ENCODE measurements around the gene LRRC47. TPM values are rescaled to one million over a fixed set of nuclear protein-coding genes. Genes with fewer than 3 reads are reported as not detected.

The LRRC47 gene
- total RNA-seq, 4 donors from 2014 or later = 19.0 to 44.7 (median 37.4) TPM

GRCh38 chr1:3821447-3821846 is 25.1 kb upstream of the LRRC47 start:
- no peaks in the 10 kb centered on the region for H3K4me1 ChIP-seq
- no peaks in the 10 kb centered on the region for H3K36me3 ChIP-seq
- no peak for TF ChIP-seq CTCF (IDR thresholded peaks at IDR 0.05)
- TF ChIP-seq POLR2A (IDR thresholded peaks at IDR 0.05) = no peak
- no peak for DNase-seq
- H3K4me3 ChIP-seq = no peak overlapping the region
- H3K27me3 ChIP-seq = no peaks in the 10 kb centered on the region
- H3K27ac ChIP-seq = no peak overlapping the region
- no peaks in the 10 kb centered on the region for H3K9me3 ChIP-seq
- intact Hi-C loops (cut with DNase I; ENCODE audit: low total_unique reads) = no loop called here

- Histone ChIP-seq H3K27me3 (no peaks in the 10 kb centered on the region), H3K27ac (no peak overlapping the region), H3K4me1 (no peaks in the 10 kb centered on the region), H3K4me3 (no peak overlapping the region), H3K9me3 (no peaks in the 10 kb centered on the region), H3K36me3 (no peaks in the 10 kb centered on the region)
- no peak for DNase-seq
- intact Hi-C loops (cut with DNase I; ENCODE audit: low total_unique reads) = no loop called here
- TF ChIP-seq POLR2A (IDR thresholded peaks at IDR 0.05) = no peak
- no peak for TF ChIP-seq CTCF (IDR thresholded peaks at IDR 0.05)
These were observed 24.7 kb upstream of the LRRC47 start for GRCh38 chr1:3821004-3821403.

- no peak for DNase-seq
- H3K27ac ChIP-seq = no peak overlapping the region
- no peak overlapping the region for H3K4me3 ChIP-seq
- H3K27me3 ChIP-seq = no peaks in the 10 kb centered on the region
- intact Hi-C loops (cut with DNase I; ENCODE audit: low total_unique reads) = no loop called here
- no peaks in the 10 kb centered on the region for H3K4me1 ChIP-seq
- H3K9me3 ChIP-seq = no peaks in the 10 kb centered on the region
- no peaks in the 10 kb centered on the region for H3K36me3 ChIP-seq
- TF ChIP-seq POLR2A (IDR thresholded peaks at IDR 0.05) (no peak), CTCF (IDR thresholded peaks at IDR 0.05) (no peak)
These were observed 24.0 kb upstream of the LRRC47 start for GRCh38 chr1:3820316-3820715.

GRCh38 chr1:3819771-3820200 is 23.5 kb upstream of the LRRC47 start:
- H3K27me3 ChIP-seq = no peaks in the 10 kb centered on the region
- H3K4me3 ChIP-seq = no peak overlapping the region
- no peaks in the 10 kb centered on the region for H3K36me3 ChIP-seq
- no peaks in the 10 kb centered on the region for H3K9me3 ChIP-seq
- DNase-seq = no peak
- no peaks in the 10 kb centered on the region for H3K4me1 ChIP-seq
- intact Hi-C loops (cut with DNase I; ENCODE audit: low total_unique reads) = no loop called here
- no peak overlapping the region for H3K27ac ChIP-seq
- TF ChIP-seq CTCF (IDR thresholded peaks at IDR 0.05) (no peak), POLR2A (IDR thresholded peaks at IDR 0.05) (no peak)

- no peaks in the 10 kb centered on the region for H3K9me3 ChIP-seq
- TF ChIP-seq CTCF (IDR thresholded peaks at IDR 0.05) = no peak
- no peaks in the 10 kb centered on the region for H3K36me3 ChIP-seq
- no peak overlapping the region for H3K4me3 ChIP-seq
- H3K27ac ChIP-seq = no peak overlapping the region
- H3K4me1 ChIP-seq = no peaks in the 10 kb centered on the region
- intact Hi-C loops (cut with DNase I; ENCODE audit: low total_unique reads) = no loop called here
- no peaks in the 10 kb centered on the region for H3K27me3 ChIP-seq
- DNase-seq = no peak
These were observed 21.7 kb upstream of the LRRC47 start for GRCh38 chr1:3817821-3818597.

Data from uterus (tissue), 4 donors.